GM19467 (cell line): ENCODE results near the gene NPL.

ENCODE experiments used
- ATAC-seq: cut with Tn5 transposase; IDR thresholded peaks from one replicate; pipeline ENCODE4 v1.9.1; 2021; ENCODE audit warnings: mild to moderate bottlenecking, moderate library complexity; ENCODE audit not compliant: unreplicated experiment

NPL gene

GRCh38 chr1:182777386-182777785, 12.2 kb upstream of the NPL start:
- no peak for ATAC-seq

GRCh38 chr1:182778862-182779261, 10.7 kb upstream of the NPL start:
- ATAC-seq: no peak

- ATAC-seq: no peak
Observed at GRCh38 chr1:182779530-182779929, 10.0 kb upstream of the NPL start.

GRCh38 chr1:182781841-182782586, 7.6 kb upstream of the NPL start:
- no peak for ATAC-seq

GRCh38 chr1:182782587-182782913, 7.0 kb upstream of the NPL start:
- ATAC-seq: no peak

GRCh38 chr1:182783068-182783467, 6.5 kb upstream of the NPL start:
- ATAC-seq: no peak

- ATAC-seq: no peak
Observed at GRCh38 chr1:182784556-182785171, 4.9 kb upstream of the NPL start.

GRCh38 chr1:182785181-182785580, 4.4 kb upstream of the NPL start:
- ATAC-seq: no peak

GRCh38 chr1:182786223-182786994, 3.2 kb upstream of the NPL start:
- ATAC-seq: no peak

GRCh38 chr1:182786995-182787324, 2.6 kb upstream of the NPL start:
- no peak for ATAC-seq

GRCh38 chr1:182791281-182792179, 2.0 kb downstream of the NPL start:
- no peak for ATAC-seq

- ATAC-seq: no peak
Observed at GRCh38 chr1:182794091-182794490, 4.5 kb downstream of the NPL start.

GRCh38 chr1:182794676-182795201, 5.2 kb downstream of the NPL start:
- ATAC-seq: no peak

- no peak for ATAC-seq
Observed at GRCh38 chr1:182795563-182796228, 6.1 kb downstream of the NPL start.

- no peak for ATAC-seq
Observed at GRCh38 chr1:182802006-182802803, 12.6 kb downstream of the NPL start.

GRCh38 chr1:182803846-182804245, 14.3 kb downstream of the NPL start:
- no peak for ATAC-seq

GRCh38 chr1:182806015-182806678, 16.6 kb downstream of the NPL start:
- ATAC-seq: no peak

GRCh38 chr1:182807907-182808306, 18.3 kb downstream of the NPL start:
- no peak for ATAC-seq

- no peak for ATAC-seq
Observed at GRCh38 chr1:182809414-182809957, 19.9 kb downstream of the NPL start.
